ENCODE measurements around the gene POLR1B.
"Not testable (repeated sequence)": the region's sequence is repeated elsewhere in the genome, so short reads cannot be mapped to it uniquely, and the experiment has no call there.

POLR1B gene

DNA sequence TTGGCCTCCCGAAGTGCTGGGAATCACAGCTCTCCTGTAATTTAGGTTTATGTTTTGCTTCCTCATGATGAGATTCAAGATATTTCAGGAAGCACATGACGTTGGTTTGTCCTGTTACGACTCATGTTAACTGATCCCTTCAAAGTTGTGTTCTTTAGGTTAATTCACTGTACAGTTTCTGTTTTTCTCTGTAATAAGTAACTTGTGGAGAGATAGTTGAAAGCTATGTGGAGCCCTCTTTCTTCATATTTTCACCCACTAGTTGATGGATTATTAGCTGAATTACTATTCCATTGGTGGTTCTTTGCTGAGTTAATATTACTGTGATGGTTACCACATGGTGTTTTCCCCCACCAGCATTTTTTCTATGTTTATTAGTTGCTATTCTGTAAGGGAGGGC is 23.8 kb downstream of the POLR1B start:
- Histone ChIP-seq H3K9me3 (ENCODE audit: severe bottlenecking) (no peaks in the 10 kb centered on the region), H3K36me3 (peaks cover 69% of the 10 kb centered on the region), H3K27ac (no peak overlapping the region), H3K4me3 (ENCODE audit: low read depth, low read length) (no peak overlapping the region), H3K27me3 (ENCODE audit: insufficient read depth, low read depth, severe bottlenecking) (no peaks in the 10 kb centered on the region)
- no peak for DNase-seq
- TF ChIP-seq CTCF (IDR thresholded peaks at IDR 0.05; ENCODE audit: low read depth, low read length): no peak

DNA sequence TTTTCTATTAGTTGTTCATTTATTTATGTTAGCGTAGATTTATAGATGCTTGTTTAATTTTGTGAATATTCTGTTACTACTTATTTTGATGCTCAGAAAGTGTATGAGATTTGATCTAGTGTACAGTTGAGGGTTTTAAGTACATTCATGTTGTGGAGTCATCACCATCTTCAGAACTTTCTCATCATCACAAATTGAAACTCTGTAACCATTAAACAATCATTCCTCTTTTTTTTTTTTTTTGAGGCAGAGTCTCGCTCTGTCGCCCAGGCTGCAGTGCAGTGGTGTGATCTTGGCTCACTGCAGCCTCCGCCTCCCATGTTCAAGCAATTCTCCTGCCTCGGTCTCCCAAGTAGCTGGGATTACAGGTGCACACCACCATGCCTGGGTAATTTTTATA is 24.2 kb downstream of the POLR1B start:
- DNase-seq; H3K9me3 ChIP-seq (ENCODE audit: severe bottlenecking); H3K27me3 ChIP-seq (ENCODE audit: insufficient read depth, low read depth, severe bottlenecking); H3K4me3 ChIP-seq (ENCODE audit: low read depth, low read length); H3K27ac ChIP-seq: not testable (repeated sequence)
- H3K36me3 ChIP-seq: peaks cover 69% of the 10 kb centered on the region

DNA sequence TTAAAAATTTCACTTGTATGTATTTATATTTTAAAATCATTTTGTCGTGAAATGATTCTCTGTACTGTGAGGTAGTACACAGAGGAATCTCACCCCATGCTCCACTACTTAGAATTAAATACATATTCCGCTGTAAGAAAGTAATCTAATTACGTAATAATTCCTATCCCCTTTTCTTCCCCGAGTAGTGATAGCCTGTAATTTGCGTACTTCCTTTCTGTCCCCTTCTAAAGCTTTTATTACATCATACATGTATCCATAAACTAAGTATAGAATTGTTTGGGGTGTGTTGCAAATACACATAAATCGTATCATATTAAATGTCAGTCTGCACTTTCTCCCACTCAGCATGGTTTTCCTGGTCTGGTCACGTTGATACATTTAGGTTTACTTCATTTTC is 29.7 kb downstream of the POLR1B start:
- no peak overlapping the region for H3K4me3 ChIP-seq (ENCODE audit: low read depth, low read length)
- no peaks in the 10 kb centered on the region for H3K9me3 ChIP-seq (ENCODE audit: severe bottlenecking)
- no peaks in the 10 kb centered on the region for H3K27me3 ChIP-seq (ENCODE audit: insufficient read depth, low read depth, severe bottlenecking)
- H3K36me3 ChIP-seq: peaks cover 81% of the 10 kb centered on the region
- no peak overlapping the region for H3K27ac ChIP-seq
- no peak for DNase-seq
- no peak for TF ChIP-seq CTCF (IDR thresholded peaks at IDR 0.05; ENCODE audit: low read depth, low read length)

- no peak for TF ChIP-seq CTCF (IDR thresholded peaks at IDR 0.05; ENCODE audit: low read depth, low read length)
- no peak for DNase-seq
- Histone ChIP-seq H3K27ac (no peak overlapping the region), H3K4me3 (ENCODE audit: low read depth, low read length) (no peak overlapping the region), H3K9me3 (ENCODE audit: severe bottlenecking) (no peaks in the 10 kb centered on the region), H3K27me3 (ENCODE audit: insufficient read depth, low read depth, severe bottlenecking) (no peaks in the 10 kb centered on the region), H3K36me3 (peaks cover 28% of the 10 kb centered on the region)
Observed at GRCh38 chr2:112577756-112578155, 35.5 kb downstream of the POLR1B start.

GRCh38 chr2:112579241-112579640 is 37.0 kb downstream of the POLR1B start:
- no peak for TF ChIP-seq CTCF (IDR thresholded peaks at IDR 0.05; ENCODE audit: low read depth, low read length)
- H3K36me3 ChIP-seq: peaks cover 18% of the 10 kb centered on the region
- no peaks in the 10 kb centered on the region for H3K9me3 ChIP-seq (ENCODE audit: severe bottlenecking)
- H3K4me3 ChIP-seq (ENCODE audit: low read depth, low read length): no peak overlapping the region
- H3K27ac ChIP-seq: no peak overlapping the region
- H3K27me3 ChIP-seq (ENCODE audit: insufficient read depth, low read depth, severe bottlenecking): no peaks in the 10 kb centered on the region
- DNase-seq: no peak

GRCh38 chr2:112580084-112580483 is 37.8 kb downstream of the POLR1B start:
- no peak overlapping the region for H3K4me3 ChIP-seq (ENCODE audit: low read depth, low read length)
- no peaks in the 10 kb centered on the region for H3K9me3 ChIP-seq (ENCODE audit: severe bottlenecking)
- no peak for DNase-seq
- H3K27me3 ChIP-seq (ENCODE audit: insufficient read depth, low read depth, severe bottlenecking): no peaks in the 10 kb centered on the region
- H3K27ac ChIP-seq: no peak overlapping the region
- H3K36me3 ChIP-seq: peaks cover 11% of the 10 kb centered on the region
- no peak for TF ChIP-seq CTCF (IDR thresholded peaks at IDR 0.05; ENCODE audit: low read depth, low read length)

Data from WERI-Rb-1 (cell line).